Measurements from ENCODE around the gene GPR139.

DNA sequence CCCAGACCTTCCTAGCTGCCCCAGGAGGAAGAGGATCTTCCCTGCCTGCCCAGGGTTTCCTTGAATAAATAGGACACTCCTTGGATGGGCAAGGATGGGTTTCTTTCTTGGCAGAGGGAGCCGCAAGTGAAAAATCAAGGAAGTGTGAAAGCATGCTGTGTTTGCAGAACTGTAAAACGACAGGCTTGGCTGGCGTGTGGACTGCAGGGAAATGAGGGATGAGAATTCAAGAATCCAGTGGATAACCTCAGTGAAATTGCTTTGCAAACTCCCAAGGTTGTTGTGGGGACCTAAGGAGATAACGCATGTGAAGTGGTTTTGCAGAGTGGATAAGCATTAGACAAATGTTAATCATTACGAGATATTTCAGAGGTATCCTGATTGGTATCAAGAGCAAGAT is 20.4 kb downstream of the GPR139 start:
- TF ChIP-seq, protein P1, sequence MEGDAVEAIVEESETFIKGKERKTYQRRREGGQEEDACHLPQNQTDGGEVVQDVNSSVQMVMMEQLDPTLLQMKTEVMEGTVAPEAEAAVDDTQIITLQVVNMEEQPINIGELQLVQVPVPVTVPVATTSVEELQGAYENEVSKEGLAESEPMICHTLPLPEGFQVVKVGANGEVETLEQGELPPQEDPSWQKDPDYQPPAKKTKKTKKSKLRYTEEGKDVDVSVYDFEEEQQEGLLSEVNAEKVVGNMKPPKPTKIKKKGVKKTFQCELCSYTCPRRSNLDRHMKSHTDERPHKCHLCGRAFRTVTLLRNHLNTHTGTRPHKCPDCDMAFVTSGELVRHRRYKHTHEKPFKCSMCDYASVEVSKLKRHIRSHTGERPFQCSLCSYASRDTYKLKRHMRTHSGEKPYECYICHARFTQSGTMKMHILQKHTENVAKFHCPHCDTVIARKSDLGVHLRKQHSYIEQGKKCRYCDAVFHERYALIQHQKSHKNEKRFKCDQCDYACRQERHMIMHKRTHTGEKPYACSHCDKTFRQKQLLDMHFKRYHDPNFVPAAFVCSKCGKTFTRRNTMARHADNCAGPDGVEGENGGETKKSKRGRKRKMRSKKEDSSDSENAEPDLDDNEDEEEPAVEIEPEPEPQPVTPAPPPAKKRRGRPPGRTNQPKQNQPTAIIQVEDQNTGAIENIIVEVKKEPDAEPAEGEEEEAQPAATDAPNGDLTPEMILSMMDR (conservative IDR thresholded peaks at IDR 0.05), result no peak
- no peak for TF ChIP-seq EZH2 (IDR thresholded peaks at IDR 0.05; ENCODE audit: low read depth)
